HepG2 (cell line): Measurements from ENCODE around the gene C20orf204. TPM values are rescaled to one million over a fixed set of nuclear protein-coding genes. Genes with fewer than 3 reads are reported as not detected.

ENCODE experiments used
- ARID2 ChIP-seq: sonication (generic); formaldehyde crosslinking; IDR thresholded peaks from 2 replicates; pipeline ENCODE4 v1.8.1; 2022; ENCODE audit warnings: mild to moderate bottlenecking, missing genetic modification reagents, borderline replicate concordance
- ARID4A ChIP-seq: sonication (generic); formaldehyde crosslinking; IDR thresholded peaks from 2 replicates; pipeline ENCODE4 v1.5.0; 2020; ENCODE audit warnings: mild to moderate bottlenecking, missing genetic modification reagents, borderline replicate concordance
- ATF2 ChIP-seq: sonication (generic); formaldehyde crosslinking; IDR thresholded peaks from 2 replicates; pipeline ENCODE4 v1.4.0; 2020; ENCODE audit warnings: missing genetic modification reagents
- DPF2 ChIP-seq: sonication (generic); formaldehyde crosslinking; IDR thresholded peaks from 2 replicates; pipeline ENCODE4 v1.4.0; 2020; ENCODE audit warnings: mild to moderate bottlenecking, low read depth, missing genetic modification reagents, borderline replicate concordance
- GABPB1 ChIP-seq: IDR thresholded peaks from 2 replicates; pipeline ENCODE4 v1.6.1; 2016; ENCODE audit warnings: mild to moderate bottlenecking, missing genetic modification reagents, moderate library complexity, missing compliant biosample characterization
- GATAD2A ChIP-seq: IDR thresholded peaks from 2 replicates; pipeline ENCODE4 v1.6.1; 2016
- KLF9 ChIP-seq: IDR thresholded peaks from 2 replicates; pipeline ENCODE4 v1.6.1; 2016; ENCODE audit warnings: low read depth
- MBD4 ChIP-seq: IDR thresholded peaks from 2 replicates; pipeline ENCODE4 v1.6.1; 2012; ENCODE audit warnings: low read length, inconsistent platforms, borderline replicate concordance
- MXI1 ChIP-seq: IDR thresholded peaks from 3 replicates; pipeline ENCODE4 v1.6.1; 2012; ENCODE audit warnings: low read depth, low read length, inconsistent platforms, borderline replicate concordance
- POGK ChIP-seq: sonication (generic); formaldehyde crosslinking; conservative IDR thresholded peaks from 2 replicates; pipeline ENCODE4 v1.8.0; 2022; ENCODE audit warnings: mild to moderate bottlenecking, moderate library complexity, missing genetic modification reagents
- PTBP1 ChIP-seq: fragments of 200-400 bp; formaldehyde crosslinking; IDR thresholded peaks from 2 replicates; pipeline ENCODE4 v1.6.1; 2018; ENCODE audit warnings: low read length, low read depth; ENCODE audit not compliant: poor library complexity, severe bottlenecking
- RNF219 ChIP-seq: sonication (generic); formaldehyde crosslinking; IDR thresholded peaks from 2 replicates; pipeline ENCODE4 v1.5.0; 2020; ENCODE audit warnings: mild to moderate bottlenecking, missing genetic modification reagents
- SPEN ChIP-seq: sonication (generic); formaldehyde crosslinking; IDR thresholded peaks from 2 replicates; pipeline ENCODE4 v1.5.1; 2020; ENCODE audit warnings: low read depth, mild to moderate bottlenecking, missing genetic modification reagents
- TFE3 ChIP-seq: IDR thresholded peaks from 2 replicates; pipeline ENCODE4 v1.6.1; 2016
- ZBTB8A ChIP-seq: sonication (generic); formaldehyde crosslinking; IDR thresholded peaks from 2 replicates; pipeline ENCODE4 v1.4.0; 2020; ENCODE audit warnings: mild to moderate bottlenecking, low read depth, missing genetic modification reagents, borderline replicate concordance
- ZNF773 ChIP-seq: sonication (generic); formaldehyde crosslinking; IDR thresholded peaks from 2 replicates; pipeline ENCODE4 v1.4.0; 2020; ENCODE audit warnings: missing genetic modification reagents, borderline replicate concordance
- ZSCAN29 ChIP-seq: sonication (generic); formaldehyde crosslinking; conservative IDR thresholded peaks from 2 replicates; pipeline ENCODE4 v1.4.0; 2020; ENCODE audit warnings: mild to moderate bottlenecking, missing genetic modification reagents
- polyA plus RNA-seq, 8 experiments: library from polyadenylated mRNA; depleted of rRNA in 3 of 8; stranded (reverse) in 7 of 8; unstranded in 1 of 8; fragments of >200 nt; fragmentation: Illumina TruSeq in 4 of 8; extraction: Trizol in 4 of 8; gene quantifications; 2 replicates each; pipeline versions ENCODE4 v1.2.1 to v1.2.3, GENCODE V29; 2011 to 2016; ENCODE audit warnings: low read depth in 4 of 8, missing spikeins in 1 of 8, mixed read lengths in 1 of 8; ENCODE audit not compliant: insufficient read depth in 1 of 8
- total RNA-seq, 5 experiments: library from RNA; depleted of rRNA; stranded (reverse); fragments of >200 nt; fragmentation: Illumina TruSeq; extraction: Trizol; gene quantifications; 2 replicates each; pipeline ENCODE4 v1.2.3, GENCODE V29; 2016; ENCODE audit warnings: low read depth in 1 of 5

C20orf204 gene
- total and polyA plus RNA-seq, 2 of the 13 experiments (the other 11 are each of a cell fraction or from before 2014, with no cell fraction given), result 22.1 to 80.0 TPM

GRCh38 chr20:64062596-64063388 lies 26.8 kb downstream of the C20orf204 start, which contains the start of gene TCEA2 (continued):
- TF ChIP-seq TFE3 (CRISPR knock-in tag), result peak; percentile 91
- peak; percentile 76 for TF ChIP-seq GATAD2A (CRISPR knock-in tag)
- peak; percentile 81; the same call in 1 of the 2 replicates for TF ChIP-seq POGK (CRISPR knock-in tag)
- TF ChIP-seq GABPB1 (CRISPR knock-in tag), result peak; percentile 94
- TF ChIP-seq ZSCAN29 (CRISPR knock-in tag), result no peak
- TF ChIP-seq ZBTB8A, result 0 out of 2 replicates have a peak, but pooled peaks have one; percentile 53
- TF ChIP-seq DPF2 (CRISPR knock-in tag), result 0 out of 2 replicates have a peak, but pooled peaks have one; percentile 6
- TF ChIP-seq MXI1, result peak; percentile 98
- TF ChIP-seq PTBP1, result peak; percentile 90
- peak; percentile 97 for TF ChIP-seq SPEN (CRISPR knock-in tag)
- TF ChIP-seq ARID2, result no peak
- TF ChIP-seq ATF2 (CRISPR knock-in tag), result peak; percentile 92
- TF ChIP-seq ARID4A, result peak; percentile 89; the same call in 1 of the 2 replicates
- peak; percentile 99 for TF ChIP-seq KLF9 (CRISPR knock-in tag)
- no peak for TF ChIP-seq MBD4
- TF ChIP-seq RNF219 (CRISPR knock-in tag), result no peak
- TF ChIP-seq ZNF773, result no peak; the same call in none of the 2 replicates
